DMS153 treated with DMSO at 0.1 percent for 48 hours (cell line): ENCODE measurements around the gene CLEC20A.
"Not testable (repeated sequence)": the region's sequence is repeated elsewhere in the genome, so short reads cannot be mapped to it uniquely, and the experiment has no call there.

ENCODE experiments used
- DNase-seq: peaks from one replicate; lab custom pipeline; 2025; ENCODE audit not compliant: unreplicated experiment; lab: John Stamatoyannopoulos, UW

CLEC20A gene

DNA sequence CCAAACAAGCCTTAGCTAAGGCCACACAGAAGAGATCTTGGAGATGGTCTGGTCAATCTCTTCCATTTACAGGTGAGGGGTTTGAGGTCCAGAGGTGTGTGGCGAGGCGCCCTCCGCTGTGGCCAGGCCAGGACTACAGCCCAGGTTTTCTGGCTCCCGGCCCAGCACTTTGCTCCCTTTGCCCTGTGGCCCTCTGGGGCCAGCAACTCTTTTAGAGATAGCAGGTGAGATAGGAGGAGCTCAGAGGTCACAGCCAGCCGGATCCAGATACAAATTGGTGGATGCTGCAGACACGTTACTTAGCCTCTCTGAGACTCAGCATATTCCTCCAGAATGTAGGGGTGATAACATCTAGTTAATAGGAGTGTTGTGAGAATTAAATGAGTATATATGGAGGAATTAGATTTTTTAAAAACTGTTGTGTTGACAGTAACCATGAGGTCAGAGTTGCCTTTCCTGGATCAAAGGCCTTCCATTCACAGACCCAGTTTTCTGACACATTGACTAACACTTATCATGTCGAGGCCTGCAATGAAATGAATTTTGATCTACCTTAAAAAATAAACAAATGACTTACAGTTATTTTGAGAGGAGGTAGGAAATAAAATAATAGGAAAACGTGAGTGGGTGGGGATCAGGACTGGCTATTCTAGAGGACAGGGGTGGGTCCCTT, 32.7 kb upstream of the CLEC20A start:
- no peak for DNase-seq

DNA sequence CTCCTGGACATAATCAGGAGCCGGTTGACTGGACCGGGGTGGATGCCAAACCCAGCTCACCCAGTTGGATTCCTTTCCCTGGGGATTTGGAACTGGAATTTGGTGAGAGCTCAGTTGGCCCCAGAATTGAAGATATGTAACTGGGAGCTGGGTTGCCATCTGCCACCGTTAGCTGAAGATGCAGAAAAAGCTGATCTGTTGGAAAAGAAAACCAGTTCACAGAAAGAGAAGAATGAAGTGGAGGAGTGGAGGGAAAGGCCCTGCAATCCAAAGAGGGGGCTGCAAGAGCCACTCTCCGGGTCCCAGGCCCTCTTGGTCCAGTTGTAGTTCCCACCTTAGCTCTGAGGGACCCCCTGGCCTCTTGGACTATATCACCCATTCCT, 32.2 kb upstream of the CLEC20A start:
- no peak for DNase-seq

DNA sequence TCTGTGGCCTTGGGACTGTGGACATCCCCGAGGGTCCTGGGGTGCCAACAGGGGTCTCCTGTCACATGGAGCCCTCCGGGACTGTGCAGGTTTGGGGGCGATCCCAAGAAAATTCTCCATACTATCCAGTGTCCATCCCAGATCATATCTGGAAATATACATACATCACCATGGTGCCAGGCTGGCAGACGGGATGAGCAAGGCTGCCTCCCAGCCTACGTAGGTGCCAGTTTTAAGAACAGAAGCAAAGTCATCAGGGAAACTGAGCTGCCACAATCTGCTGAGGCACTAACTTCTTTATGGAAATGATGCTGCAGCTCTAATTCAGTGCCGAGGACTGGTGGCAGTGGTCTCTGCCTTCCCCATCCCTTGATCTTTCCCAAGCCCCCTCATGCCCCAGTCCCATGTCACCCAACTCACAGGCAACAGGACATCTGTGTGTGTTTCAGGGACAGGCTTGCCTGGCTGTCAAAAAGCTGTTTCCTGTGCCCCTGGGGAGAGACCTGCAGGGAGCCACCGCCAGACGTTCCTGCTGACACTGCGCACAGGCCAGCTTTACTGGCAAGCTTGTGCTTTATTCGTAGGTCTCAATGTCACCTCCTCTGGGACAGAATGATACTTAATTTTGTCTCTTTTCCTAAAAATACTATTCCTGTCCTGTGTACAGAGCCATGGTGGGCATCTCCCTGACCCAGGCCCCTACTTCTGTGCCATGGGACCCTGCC, 31.6 kb upstream of the CLEC20A start:
- no peak for DNase-seq

DNA sequence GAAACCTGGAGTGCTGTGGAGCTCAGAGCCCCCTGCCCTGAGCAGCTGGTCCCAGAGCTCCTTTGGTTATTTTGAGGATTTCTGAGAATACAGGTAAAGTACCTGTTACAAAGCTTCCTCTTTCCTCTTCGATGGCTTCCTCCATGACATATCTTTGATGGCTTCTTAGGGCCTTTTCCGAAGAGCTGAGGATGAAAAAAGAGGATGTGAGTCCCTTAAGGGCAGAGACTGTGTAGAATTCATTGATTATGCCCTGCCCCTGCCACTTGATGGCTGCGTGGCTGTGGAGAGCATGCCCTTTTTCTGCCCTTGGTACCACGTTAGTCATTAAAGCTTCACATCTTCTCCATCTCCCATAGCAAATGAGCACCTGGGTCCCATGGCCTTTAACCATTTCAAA, 30.4 kb upstream of the CLEC20A start:
- no peak for DNase-seq

DNA sequence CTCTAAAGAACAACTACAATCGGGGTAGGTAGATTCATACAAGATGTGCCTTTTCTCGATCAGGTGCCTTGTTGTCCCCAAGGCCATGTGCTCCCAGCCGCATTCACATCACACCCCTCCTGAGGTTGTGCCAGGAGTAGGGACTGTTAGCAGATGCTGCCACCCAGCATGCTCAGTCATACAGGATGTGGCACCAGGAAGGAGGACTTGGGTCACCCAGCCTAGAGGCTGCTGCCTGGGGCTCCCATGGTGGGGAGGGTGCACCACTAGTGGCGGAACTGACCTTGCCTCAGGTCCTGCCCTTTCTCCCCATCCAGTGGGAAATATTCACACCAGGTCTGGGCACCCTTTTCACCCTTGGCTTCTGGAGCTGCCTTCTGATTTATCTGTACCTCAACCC, 24.5 kb upstream of the CLEC20A start:
- DNase-seq: no peak

DNA sequence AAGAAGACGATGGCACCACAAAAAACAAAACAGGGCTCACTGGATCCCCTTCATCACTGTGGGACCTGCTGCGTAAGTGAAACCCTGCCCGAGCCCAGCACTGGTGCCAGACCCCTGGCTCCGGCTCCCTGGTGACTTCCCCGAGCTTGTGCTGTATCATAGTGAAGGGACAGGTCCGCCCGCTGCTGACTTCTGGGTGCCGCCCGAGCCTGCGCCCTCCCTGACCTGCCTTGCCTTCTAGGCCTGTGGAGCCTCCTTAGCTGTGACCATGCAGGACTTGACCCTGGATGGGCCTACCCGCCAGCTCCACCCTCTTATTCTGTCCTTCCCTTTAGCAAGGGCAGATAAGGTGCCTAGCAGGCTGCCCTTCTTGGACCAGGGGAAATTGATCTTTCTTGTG, 24.0 kb upstream of the CLEC20A start:
- no peak for DNase-seq

DNA sequence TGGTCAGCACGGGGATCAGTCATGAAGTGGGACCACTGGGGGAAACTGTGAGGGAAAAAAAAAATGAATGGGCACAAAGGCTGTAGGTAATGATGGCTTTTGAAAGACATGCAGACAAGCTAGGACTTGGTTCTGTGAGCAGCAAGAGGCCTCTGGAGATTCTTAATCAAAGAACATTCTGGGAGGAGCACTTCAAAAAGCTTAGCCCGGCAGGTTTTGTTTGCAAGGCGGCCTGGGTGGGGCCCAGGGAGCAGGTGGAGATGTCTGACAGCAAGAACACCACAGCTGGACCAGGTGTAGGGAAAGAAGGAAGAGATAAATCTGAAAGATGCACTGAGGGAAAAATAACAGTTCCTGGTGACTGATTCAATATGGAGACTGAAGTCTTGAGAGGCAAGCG, 22.1 kb upstream of the CLEC20A start:
- DNase-seq: no peak

DNA sequence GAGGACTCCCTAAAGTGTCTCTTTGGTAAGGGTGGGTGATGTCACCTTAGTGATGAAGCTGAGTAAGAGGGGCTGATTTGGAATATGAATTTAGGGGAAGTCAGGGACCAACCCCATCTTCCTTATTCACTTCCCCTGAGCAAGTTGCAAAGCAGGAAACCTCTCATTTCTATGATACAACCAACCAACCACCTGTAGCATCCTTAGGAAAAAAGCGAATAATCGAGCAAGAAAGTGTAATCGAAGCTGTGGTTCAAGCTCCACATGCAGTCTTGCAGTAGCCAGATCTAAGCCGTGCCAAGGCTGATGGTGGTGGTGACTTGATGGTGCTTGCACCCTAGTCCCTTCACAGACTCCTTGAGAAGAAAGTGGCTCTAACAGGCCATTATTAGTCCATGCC, 19.3 kb upstream of the CLEC20A start:
- DNase-seq: no peak

DNA sequence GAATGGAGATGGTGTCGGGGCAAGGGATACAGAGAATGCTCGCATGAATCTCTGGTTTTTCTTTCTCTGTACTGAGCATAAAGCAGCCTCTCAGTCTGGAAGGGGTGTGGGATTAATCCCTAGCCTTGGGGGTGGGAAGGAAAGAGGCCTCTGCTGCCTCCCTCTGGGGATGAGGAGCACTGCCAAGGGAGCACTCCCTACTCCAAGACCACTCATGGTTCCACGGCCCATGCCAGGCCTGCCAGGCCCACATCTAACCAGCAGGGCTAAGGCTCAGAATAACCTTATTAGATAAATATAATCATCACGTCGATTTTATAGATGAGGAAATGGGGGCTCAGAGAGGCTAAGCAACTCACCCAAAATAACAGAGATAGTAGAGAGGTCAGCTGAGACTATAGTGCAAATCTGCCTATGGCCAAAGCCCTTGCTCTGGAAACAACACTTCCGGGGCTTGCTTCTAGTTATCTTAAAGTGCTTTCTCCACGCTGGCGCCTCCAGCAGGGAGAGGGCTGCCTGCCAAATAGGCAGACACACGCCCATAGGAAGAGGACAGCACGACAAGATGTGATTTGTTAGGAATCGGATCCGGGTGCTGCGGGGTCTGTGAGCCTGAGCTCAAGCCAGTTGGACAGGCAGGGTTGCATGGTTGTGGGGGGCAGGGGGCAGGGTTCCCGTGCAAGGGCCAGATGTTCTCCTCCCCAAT, 16.7 kb upstream of the CLEC20A start:
- no peak for DNase-seq

DNA sequence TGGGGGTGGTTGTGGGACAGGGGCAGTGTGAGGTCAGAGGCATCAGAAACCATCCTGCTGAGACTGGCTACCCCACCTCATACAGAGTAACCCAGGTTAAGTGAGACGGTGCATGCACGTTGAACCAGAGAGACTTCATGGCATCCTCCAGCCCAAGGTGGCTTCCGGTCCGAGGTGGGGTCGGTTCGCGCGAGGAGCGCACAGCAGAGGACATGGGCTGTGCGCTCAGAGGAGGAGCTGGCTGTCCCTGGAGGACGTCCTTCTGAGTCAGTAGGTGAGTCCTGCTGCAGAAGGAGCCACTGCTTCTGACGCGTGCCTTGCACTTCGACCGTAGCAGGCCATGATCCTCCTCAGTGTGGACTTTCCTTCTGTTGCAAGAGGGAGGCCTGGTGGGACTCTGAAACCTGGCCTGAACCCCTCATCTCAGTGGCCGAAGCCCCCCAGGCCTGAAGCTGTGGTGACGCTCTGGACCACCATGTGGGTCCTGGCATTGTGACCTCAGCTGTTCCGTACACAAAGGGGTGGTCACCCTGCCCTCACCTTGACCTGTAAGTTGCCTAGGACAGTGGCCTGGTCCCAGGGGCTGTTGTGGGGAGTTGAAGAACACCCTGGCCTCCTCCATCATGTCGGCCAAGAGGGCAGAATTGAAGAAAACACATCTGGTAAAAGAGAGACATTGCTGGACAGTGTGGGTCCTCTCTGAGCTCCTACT, 16.0 kb upstream of the CLEC20A start, which contains the start of gene TEX35:
TSS of gene TEX35 (plus strand) at position 544 of the 712 bp plus-strand sequence. CDS start at position 624, 80 bp downstream.
- no peak for DNase-seq

DNA sequence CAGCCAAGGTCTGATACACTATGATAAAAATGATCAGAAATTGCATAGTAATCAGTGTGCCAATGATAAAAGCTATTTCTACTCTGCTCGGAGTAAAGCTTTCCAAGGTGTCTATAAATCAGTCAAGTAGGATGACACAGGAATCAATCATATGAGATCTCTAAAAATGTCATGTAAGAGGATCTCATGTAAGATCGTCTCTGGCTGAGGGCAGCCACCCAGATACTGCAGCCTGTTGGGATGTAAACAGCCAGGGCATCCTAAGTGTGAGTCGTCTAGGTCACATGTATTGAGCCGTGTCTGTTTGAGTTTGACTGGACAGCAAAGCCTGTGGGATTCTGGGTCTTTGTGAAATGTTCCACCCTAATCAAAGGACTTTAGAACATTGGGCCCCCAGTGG, 13.4 kb upstream of the CLEC20A start:
- no peak for DNase-seq

DNA sequence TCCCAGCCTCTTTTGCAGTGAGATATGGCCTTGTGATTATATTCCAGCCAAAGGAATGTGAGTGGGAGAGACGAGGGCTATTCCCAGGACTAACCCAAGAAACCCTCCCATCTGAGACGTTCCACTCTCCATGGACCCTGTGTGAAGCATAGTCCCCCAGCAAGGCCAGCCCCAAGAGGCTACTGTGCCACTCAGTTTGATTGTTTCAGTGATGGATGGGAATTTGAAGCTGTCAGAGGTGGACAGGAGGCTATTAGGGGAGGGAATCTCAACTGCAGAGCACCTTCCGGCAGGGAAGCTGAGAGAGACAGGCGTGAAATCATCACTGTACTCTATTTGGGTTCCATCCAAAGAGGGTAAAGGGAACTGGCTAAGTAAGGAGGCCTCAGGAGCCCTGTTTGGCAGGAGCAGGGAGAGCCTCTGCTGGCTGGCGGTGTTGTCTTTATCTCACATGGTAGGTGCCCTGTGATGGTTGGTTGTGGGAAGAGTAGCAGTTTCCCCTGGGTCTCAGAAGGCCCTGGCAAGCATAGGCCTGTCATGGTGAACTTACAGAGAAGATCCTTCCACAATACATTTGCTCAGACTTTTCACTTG, 12.7 kb upstream of the CLEC20A start:
- no peak for DNase-seq

DNA sequence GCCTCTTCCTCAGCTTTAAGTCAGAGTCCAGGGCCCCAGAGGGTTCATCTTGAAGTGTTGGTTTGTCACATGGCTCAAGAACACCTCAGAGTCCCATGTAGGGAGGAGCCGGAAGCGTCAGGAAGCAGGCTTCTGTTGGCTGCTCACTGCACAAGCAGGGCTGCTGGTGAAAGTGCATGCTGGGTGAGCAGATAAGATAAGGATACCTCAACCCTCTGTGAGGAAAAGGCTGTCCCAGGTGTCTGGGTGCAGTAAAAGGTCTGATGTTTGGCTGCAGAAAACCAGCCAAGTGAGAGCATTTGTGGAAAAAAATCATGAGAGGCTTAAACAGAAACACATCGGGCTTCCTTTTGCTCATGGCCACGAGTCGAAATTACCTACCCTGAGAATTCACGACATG, 9.9 kb upstream of the CLEC20A start:
- DNase-seq: no peak

DNA sequence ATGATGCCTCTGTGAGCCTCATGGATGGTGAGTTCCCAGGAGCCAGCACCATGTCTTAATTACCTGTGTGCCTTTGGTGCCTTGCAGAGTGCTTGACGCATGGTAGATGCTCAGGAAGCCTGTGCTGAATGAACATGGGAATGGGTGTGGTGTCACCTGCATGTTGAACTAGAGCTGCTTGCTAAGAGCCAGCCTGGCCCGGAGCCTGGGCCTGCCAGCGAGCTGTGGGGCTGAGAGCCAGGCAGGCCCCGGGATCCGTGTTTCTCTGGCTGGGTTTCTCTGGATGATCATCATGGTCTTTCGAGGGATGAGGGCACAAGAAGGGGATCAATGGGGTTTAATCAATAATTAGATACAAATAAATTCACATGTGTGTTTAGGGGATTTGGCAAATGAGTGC, 9.4 kb upstream of the CLEC20A start:
- no peak for DNase-seq

DNA sequence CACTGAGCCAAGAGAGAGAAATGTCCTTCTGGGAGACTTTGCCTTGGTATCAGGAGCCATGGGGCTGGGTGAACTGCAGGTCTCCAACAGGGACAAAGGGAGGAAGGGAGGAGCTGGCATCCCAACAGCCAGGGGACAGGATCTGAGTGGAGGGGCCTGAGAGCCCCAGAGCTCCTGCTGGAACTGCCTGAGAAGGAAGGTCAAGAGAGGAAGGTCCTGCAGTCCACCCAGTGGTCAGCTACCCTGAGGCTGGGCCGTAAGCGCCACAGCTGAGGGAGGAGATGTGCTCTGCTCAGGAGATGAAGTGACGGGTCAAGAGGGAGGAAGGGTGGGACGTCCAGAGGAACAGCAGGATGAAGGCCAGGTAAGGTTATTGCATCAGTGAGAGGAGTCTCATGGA, 7.5 kb upstream of the CLEC20A start:
- DNase-seq: no peak

DNA sequence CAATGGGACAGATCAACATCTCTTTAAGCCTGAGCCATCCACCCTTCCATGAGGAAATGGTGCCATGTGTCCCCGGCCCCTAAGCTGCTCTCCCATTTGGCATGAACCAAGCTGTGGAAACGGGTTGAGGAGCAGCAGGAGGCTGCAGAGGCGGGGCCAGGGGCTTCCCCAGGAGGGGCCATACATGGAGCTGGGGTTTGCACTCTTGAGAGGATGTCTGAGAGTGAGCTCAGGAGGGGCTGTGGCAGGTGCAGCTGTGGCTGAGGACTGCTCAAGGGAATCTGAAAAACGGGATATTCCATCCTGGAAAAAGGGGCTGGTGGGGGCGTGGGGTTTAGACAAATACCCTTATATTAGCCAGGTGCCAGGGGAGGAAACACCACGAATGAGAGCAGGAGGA, 7.1 kb upstream of the CLEC20A start:
- no peak for DNase-seq

DNA sequence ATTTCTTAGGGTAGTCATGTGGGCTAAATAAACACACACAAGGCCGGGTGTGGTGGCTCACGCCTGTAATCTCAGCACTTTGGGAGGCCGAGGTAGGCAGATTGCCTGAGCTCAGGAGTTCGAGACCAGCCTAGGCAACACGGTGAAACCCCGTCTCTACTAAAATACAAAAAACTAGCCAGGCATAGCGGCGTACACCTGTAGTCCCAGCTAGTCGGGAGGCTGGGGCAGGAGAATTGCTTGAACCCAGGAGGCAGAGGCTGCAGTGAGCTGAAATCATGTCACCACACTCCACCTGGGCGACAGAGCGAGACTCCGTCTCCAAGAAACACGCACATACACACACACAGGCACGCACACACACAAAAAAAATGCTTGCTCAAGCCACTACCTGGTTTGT, 6.6 kb upstream of the CLEC20A start:
- not testable (repeated sequence) for DNase-seq

DNA sequence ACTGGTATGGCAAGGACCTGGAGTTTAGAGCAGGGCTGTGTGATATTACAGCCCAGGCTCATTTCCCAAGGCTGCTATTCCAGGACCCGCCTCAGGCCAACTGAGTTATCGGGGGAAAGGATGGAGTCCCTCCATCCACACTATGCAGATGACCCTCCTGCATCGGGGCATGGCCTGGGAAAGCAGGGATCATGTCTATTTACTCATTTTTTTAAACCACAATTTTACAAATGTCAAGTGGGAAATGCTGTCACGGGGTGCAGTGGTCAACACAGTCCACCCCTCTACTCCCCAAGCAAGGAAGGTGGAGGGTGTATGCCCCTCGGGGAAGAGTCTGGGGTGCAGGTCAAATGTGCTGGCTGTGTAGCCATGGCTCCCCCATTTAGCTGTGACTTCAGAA, 6.1 kb upstream of the CLEC20A start:
- DNase-seq: no peak

DNA sequence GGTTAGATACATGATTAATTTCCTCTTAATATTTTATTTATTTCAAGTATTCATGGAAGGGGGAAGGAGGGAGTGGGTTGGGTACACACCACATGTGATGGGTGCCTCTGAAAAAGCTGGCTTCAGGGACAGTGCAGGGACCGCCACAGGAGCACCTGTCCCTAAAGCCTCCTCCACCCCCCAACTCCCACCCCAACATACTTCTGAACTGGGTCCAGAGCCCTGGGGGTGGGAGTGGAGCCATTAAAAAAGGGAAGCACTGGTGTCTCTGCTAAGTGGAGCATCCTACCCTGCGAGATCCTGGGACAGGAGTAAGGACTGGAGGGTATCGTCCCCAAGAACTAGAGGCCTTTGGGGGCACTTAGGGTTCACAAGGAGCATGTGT, 5.6 kb upstream of the CLEC20A start:
- DNase-seq: no peak

DNA sequence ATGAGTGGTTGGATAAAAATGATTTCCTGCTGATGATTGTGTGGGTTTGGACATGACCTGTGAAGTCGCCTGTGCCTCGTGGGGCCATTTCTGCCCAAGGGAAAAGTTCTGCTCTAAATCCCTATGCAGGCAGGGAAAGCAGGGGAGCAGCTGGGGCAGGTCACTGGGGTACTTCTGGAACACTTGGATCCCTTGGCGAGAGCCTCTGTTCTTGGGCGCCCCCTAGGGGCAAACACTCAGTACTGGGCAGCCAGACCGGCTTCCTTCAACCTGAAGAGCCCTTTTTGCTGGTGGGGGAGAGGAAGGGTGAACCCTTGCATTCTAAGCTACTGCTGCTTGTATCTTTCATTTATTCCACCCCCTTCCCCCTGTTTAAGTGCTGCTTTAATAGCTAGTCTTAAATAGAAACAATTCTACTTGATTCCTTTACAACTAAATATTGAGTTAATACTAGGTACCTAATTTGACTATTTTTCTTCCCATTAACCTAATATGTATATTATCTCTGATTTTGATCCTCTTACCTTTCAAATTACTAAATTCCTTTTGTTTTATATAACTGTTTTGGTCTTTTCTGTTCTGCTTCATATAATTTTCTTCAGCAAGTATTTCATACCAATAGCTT, 5.1 kb upstream of the CLEC20A start:
- DNase-seq: peak; percentile 49
